Inferior parietal cortex (tissue), 1 donor: Measurements from ENCODE around the gene CACNB4.

Experiments
- DNase-seq: peaks from one replicate; pipeline ENCODE4 v3.0.0-alpha.2; 2016; ENCODE audit errors: extremely low spot score

Gene CACNB4

GRCh38 chr2:151975460-151976414 is 123.1 kb downstream of the CACNB4 start:
- no peak for DNase-seq

- DNase-seq: no peak
Observed at GRCh38 chr2:151974988-151975387, 123.9 kb downstream of the CACNB4 start.

DNA sequence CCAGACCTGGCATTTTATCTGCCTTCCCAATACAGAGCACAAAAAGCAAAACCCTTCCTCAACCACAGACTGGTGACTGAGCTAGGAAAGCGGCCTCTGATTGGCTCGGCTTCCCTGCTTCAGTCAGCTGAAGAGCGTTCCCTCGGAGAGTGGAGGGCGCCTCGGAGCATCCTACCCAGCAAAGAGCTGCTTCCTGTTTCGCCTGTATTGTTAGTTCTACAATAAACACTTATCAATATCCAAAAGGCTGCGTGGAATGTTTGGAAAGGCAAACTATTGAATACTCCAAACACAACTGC is 125.0 kb downstream of the CACNB4 start:
- peak; percentile 76 for DNase-seq

GRCh38 chr2:151973013-151973900 is 125.6 kb downstream of the CACNB4 start:
- peak; percentile 62 for DNase-seq

DNA sequence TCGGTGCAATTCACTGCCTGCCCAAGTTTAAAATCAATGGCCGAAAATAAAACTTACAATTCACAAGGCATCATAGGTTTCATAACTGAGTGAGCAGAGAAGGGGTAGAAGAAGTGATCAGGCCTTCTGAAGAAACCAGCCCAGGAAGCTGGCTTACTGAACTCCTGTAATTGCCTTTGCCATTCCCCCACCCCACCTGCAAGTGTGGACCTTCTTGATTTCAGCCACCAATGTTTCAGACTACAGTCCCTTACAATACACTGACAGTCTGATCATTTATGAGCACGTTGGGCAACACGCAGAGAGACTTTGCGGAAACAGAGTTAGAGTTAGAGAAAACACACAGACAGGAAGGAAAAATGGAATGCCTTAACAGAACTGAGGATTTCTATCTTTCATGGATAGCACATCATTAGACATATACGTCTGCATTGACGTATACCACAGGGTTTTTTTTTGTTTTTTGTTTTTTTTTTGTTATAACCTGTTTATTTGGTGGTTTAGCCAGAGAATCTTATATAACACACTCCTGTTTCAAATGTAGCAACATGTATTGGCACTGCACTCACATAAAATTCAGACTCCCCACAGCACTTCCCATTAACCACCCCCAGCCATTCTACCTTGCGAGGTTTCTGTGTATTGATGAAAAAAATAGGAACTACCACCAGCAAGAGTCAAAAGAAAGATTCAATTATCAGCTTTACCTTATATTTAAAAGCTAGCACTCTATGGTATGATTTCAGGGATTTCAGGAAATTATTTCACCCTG is 126.4 kb downstream of the CACNB4 start:
- DNase-seq: peak; percentile 43

GRCh38 chr2:151971301-151972051 is 127.4 kb downstream of the CACNB4 start:
- DNase-seq: no peak

GRCh38 chr2:151968770-151969470 is 129.9 kb downstream of the CACNB4 start:
- DNase-seq: no peak

GRCh38 chr2:151967829-151968722 is 130.8 kb downstream of the CACNB4 start:
- DNase-seq: no peak

GRCh38 chr2:151965884-151966283 is 133.0 kb downstream of the CACNB4 start:
- DNase-seq: no peak

DNA sequence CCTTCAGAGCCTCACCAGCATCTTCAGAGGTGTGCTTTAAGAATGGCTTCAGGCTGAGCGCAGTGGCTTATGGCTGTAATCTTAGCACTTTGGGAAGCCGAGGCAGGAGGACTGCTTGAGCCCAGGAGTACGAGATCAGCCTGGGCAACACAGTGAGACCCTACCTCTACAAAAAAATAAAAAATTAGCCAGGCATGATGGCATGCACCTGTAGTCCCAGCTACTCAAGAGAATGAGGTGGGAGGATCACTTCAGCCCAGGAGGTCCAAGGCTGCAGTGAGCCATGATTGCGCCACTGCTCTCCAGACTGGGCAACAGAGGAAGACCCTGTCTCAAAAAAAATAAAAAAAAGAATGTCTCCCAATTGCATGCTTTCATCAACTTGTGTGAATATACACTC is 137.3 kb downstream of the CACNB4 start:
- DNase-seq: no peak

GRCh38 chr2:151959238-151959637 is 139.6 kb downstream of the CACNB4 start:
- DNase-seq: no peak

- DNase-seq: no peak
Observed at GRCh38 chr2:151953467-151953866, 145.4 kb downstream of the CACNB4 start.

DNA sequence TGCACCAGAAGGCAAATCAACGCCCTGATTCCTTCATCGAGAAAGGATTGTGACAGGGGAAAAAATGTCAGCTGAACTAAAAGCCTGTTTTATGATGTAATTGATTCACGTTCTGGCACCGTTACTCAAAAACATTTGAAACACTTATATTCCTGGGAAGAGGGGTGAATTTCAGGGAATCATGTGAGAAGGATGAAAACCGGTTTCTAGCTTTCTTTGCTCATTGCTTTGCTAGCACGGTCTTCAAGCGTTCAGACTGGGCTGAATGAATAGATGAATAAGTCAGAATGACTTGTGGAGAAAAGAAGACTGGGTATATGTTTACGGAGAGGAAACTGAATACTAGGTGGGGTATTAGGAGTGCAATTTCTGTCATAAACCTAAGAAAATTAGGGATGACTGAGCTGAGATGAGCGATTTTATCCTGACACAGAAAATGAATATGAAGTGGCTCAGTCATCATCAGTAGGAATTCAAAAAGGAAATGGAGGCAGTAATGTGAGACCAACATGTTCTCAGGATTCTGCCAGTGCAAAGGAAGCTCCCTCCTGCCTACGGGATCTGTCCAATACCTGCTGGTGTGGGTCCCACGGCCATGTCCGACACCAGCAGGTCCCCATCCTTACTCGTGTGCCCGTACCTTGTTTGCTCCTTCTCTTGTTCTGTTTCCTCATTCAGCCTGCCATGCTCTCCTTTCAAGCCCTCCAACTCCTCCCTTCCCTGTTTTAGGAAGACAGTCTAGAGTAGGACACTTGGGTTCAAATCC is 146.0 kb downstream of the CACNB4 start:
- no peak for DNase-seq

DNA sequence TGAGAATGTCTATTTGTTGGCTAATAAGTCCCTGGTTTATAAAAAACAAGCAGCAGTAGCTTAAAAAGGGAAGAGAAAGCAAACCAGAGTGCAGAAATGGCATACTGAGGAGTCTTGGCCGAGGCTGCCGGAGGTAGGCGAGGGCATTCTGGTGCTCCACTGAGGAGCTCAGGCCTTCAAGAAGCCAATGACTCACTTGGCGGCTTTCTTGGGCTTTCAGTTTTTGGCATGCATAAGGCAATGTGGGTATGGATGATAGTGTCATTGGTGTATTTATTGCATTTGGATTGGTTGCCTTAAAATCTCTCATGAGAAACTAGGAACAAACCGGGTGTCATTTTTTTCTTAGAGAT is 151.1 kb downstream of the CACNB4 start:
- peak; percentile 52 for DNase-seq

DNA sequence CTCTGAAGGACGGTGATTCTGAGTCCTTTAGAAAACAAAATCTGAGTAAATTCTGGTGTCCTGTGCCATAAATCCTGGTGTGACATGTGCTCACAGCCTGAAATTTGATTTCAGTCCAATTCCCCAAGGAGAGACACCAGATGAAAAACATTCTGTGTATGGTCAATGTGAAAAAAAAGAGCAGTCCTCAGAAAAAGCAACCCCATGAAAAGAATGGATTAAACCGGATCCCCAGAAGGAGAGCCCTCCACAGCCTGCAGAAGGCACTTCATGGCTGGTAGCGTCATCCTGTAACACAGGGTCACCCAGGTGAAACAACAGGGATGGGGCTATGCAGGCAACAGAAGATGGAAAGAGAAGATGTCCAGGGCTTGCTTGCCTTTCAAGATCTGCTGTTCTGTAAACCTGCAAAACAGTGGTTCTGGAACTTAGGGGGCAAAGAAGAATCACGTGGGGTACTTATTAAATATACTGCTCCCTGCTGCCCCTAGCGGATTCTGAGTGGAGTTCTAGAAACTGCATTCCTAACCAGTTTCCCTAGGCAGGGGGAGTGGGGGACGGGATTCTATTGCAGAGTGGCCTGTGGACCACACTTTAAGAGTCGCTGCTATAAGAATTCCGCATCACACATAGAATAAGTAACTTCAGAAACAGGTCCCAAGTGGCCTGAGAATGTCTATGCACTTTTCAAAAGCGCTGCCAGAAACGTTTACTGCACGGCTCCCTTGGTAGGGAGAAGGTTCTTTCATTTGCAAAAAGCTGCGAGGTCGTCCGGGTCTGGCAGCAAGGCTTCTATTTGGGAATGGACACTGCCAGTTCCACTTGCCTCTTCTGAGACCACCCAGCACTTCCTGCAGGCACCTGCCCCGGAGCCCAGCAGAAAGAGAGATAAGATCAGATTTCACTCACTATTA is 151.7 kb downstream of the CACNB4 start:
- peak; percentile 48 for DNase-seq

GRCh38 chr2:151946250-151946884 is 152.5 kb downstream of the CACNB4 start:
- DNase-seq: no peak

DNA sequence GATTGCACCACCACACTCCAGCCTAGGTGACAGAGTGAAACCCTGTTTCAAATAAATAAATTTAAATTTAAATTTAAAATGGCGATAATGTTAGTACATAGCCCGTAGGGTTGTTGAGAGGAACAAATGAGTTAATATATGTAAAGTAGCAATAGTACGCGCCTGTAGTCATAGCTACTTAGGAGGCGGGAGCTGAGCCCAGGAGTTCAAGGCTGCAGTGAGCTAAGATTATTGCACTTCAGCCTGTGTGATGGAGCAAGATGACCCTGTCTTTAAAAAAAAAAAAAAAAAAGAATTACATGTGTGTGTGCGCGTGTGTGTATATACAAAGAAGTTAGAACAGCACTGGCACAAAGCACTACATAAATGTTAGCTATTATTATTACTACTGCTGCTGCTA is 153.2 kb downstream of the CACNB4 start:
- DNase-seq: no peak
